H1 (cell line): ENCODE measurements around the gene KPNA6. TPM values are rescaled to one million over a fixed set of nuclear protein-coding genes. Genes with fewer than 3 reads are reported as not detected.

ENCODE experiments used
- CTCF ChIA-PET: fragments of 300-600 bp; sonication (Branson Sonifier 250); formaldehyde crosslinking; loops from one replicate; lab custom pipeline; 2021; ENCODE audit not compliant: partially characterized antibody; lab: Charles Lee
- POLR2A ChIA-PET: fragments of 300-600 bp; sonication (Branson Sonifier 250); formaldehyde crosslinking; loops from one replicate; lab custom pipeline; 2021; ENCODE audit warnings: inconsistent platforms; ENCODE audit not compliant: partially characterized antibody; lab: Charles Lee
- DNase-seq, 2 experiments: peaks; one replicate each; pipeline versions ENCODE4 v3.0.0 to v3.0.0-alpha.2; 2010 to 2022; ENCODE audit warnings: low spot score in 2 of 2, low read depth in 1 of 2, mixed read lengths in 1 of 2
- FAIRE-seq: peaks from 2 replicates; lab custom pipeline; 2011; peaks lifted over from hg19 to GRCh38; lab: Jason Lieb, UNC
- H2AFZ ChIP-seq: 2 replicates; pipeline ENCODE4 v1.8.1; 2012; ENCODE audit warnings: low read length, inconsistent platforms
- H2AK5ac ChIP-seq: 2 replicates; pipeline ENCODE4 v1.6.1; 2013; ENCODE audit warnings: low read depth, low read length
- H2BK120ac ChIP-seq: replicated peaks from 2 replicates; pipeline ENCODE3; 2013; ENCODE audit warnings: low read depth, low read length, inconsistent platforms
- H2BK12ac ChIP-seq: 2 replicates; pipeline ENCODE4 v1.6.1; 2013; ENCODE audit warnings: low read depth, low read length
- H2BK15ac ChIP-seq: 2 replicates; pipeline ENCODE4 v1.6.1; 2013; ENCODE audit warnings: low read length
- H2BK20ac ChIP-seq: 2 replicates; pipeline ENCODE4 v1.6.1; 2013; ENCODE audit warnings: low read length
- H2BK5ac ChIP-seq: 2 replicates; pipeline ENCODE4 v1.6.1; 2013; ENCODE audit warnings: low read depth, low read length
- H3K14ac ChIP-seq: 2 replicates; pipeline ENCODE4 v1.6.1; 2013; ENCODE audit warnings: inconsistent platforms; ENCODE audit not compliant: insufficient read length
- H3K18ac ChIP-seq: 2 replicates; pipeline ENCODE4 v1.6.1; 2013; ENCODE audit warnings: low read length; ENCODE audit errors: extremely low read depth
- H3K23ac ChIP-seq: 2 replicates; pipeline ENCODE4 v1.6.1; 2013; ENCODE audit warnings: inconsistent platforms; ENCODE audit not compliant: insufficient read length
- H3K23me2 ChIP-seq: 2 replicates; pipeline ENCODE4 v1.6.1; 2013; ENCODE audit warnings: low read depth, low read length
- H3K27ac ChIP-seq: 2 replicates; pipeline ENCODE4 v1.6.1; 2011; ENCODE audit warnings: low read depth, low read length, inconsistent platforms
- H3K27me3 ChIP-seq, 4 experiments: replicated peaks in 1 of 4; 1 replicate in 1 of 4; 2 replicates in 3 of 4; pipeline versions ENCODE4 v1.6.1 to v1.8.1; 2011 to 2013; ENCODE audit warnings: low read length in 3 of 4, mild to moderate bottlenecking in 3 of 4, inconsistent platforms in 2 of 4, mixed read lengths in 2 of 4, moderate library complexity in 1 of 4; ENCODE audit not compliant: control insufficient read depth in 3 of 4, insufficient read depth in 3 of 4; ENCODE audit errors: extremely low read depth in 1 of 4
- H3K36me3 ChIP-seq, 4 experiments: 2 replicates each; pipeline versions ENCODE4 v1.6.1 to v1.8.1; 2011 to 2013; ENCODE audit warnings: mild to moderate bottlenecking in 4 of 4, low read length in 3 of 4, moderate library complexity in 2 of 4, control low read depth in 1 of 4, inconsistent platforms in 1 of 4; ENCODE audit not compliant: insufficient read depth in 4 of 4, control insufficient read depth in 2 of 4
- H3K4ac ChIP-seq: replicated peaks from 2 replicates; pipeline ENCODE3; 2013; ENCODE audit warnings: low read length, low read depth, mixed read lengths, inconsistent platforms; ENCODE audit not compliant: insufficient read length
- H3K4me1 ChIP-seq, 4 experiments: replicated peaks in 1 of 4; 1 replicate in 1 of 4; 2 replicates in 3 of 4; pipeline versions ENCODE4 v1.6.1 to v1.8.1; 2011 to 2013; ENCODE audit warnings: low read length in 3 of 4, inconsistent platforms in 2 of 4, mixed read lengths in 1 of 4; ENCODE audit not compliant: insufficient read depth in 4 of 4, control insufficient read depth in 3 of 4
- H3K4me2 ChIP-seq, 2 experiments: 2 replicates each; pipeline versions ENCODE4 v1.6.1 to v1.8.1; 2011 to 2013; ENCODE audit warnings: low read depth in 2 of 2, low read length in 2 of 2, control low read depth in 1 of 2, inconsistent platforms in 1 of 2, mild to moderate bottlenecking in 1 of 2; ENCODE audit not compliant: insufficient read depth in 1 of 2
- H3K4me3 ChIP-seq, 4 experiments: fragments of 200-600, 300-600 bp in 1 of 4; sonication (generic), shearing (Covaris generic), sonication (Bioruptor Twin) in 1 of 4; 2 replicates each; pipeline versions ENCODE4 v1.5.1 to v1.8.1; 2011 to 2016; ENCODE audit warnings: low read length in 4 of 4, low read depth in 3 of 4, control low read depth in 2 of 4, inconsistent platforms in 2 of 4, mild to moderate bottlenecking in 2 of 4, mixed read lengths in 1 of 4, moderate library complexity in 1 of 4; ENCODE audit not compliant: insufficient read depth in 2 of 4; ENCODE audit errors: extremely low read depth in 1 of 4
- H3K56ac ChIP-seq: replicated peaks from 2 replicates; pipeline ENCODE3; 2013; ENCODE audit warnings: low read depth, mild to moderate bottlenecking, mixed read lengths, low read length, inconsistent platforms; ENCODE audit not compliant: insufficient read length
- H3K79me1 ChIP-seq: 2 replicates; pipeline ENCODE4 v1.6.1; 2013; ENCODE audit warnings: low read depth, low read length, control low read depth
- H3K79me2 ChIP-seq, 2 experiments: 2 replicates each; pipeline versions ENCODE4 v1.6.1 to v1.8.1; 2012 to 2013; ENCODE audit warnings: low read length in 2 of 2, mild to moderate bottlenecking in 2 of 2, inconsistent platforms in 1 of 2; ENCODE audit not compliant: insufficient read depth in 2 of 2, control insufficient read depth in 1 of 2
- H3K9ac ChIP-seq, 4 experiments: replicated peaks in 1 of 4; 1 replicate in 1 of 4; 2 replicates in 3 of 4; pipeline versions ENCODE4 v1.6.1 to v1.8.1; 2011 to 2013; ENCODE audit warnings: low read depth in 3 of 4, low read length in 3 of 4, control low read depth in 2 of 4, mild to moderate bottlenecking in 2 of 4, moderate library complexity in 2 of 4, inconsistent platforms in 1 of 4; ENCODE audit errors: extremely low read depth in 1 of 4
- H3K9me3 ChIP-seq, 2 experiments: 2 replicates each; pipeline versions ENCODE4 v1.6.1 to v1.8.1; 2012 to 2013; ENCODE audit warnings: mild to moderate bottlenecking in 2 of 2, moderate library complexity in 2 of 2, control low read depth in 1 of 2, inconsistent platforms in 1 of 2, low read depth in 1 of 2, low read length in 1 of 2, mixed read lengths in 1 of 2; ENCODE audit not compliant: insufficient read depth in 2 of 2
- H4K20me1 ChIP-seq, 2 experiments: replicated peaks in 1 of 2; 2 replicates each; pipeline versions ENCODE3 to v1.8.1; 2011 to 2013; ENCODE audit warnings: inconsistent platforms in 2 of 2, low read length in 2 of 2, mild to moderate bottlenecking in 1 of 2; ENCODE audit not compliant: insufficient read depth in 2 of 2, control insufficient read depth in 1 of 2
- H4K5ac ChIP-seq: 2 replicates; pipeline ENCODE4 v1.6.1; 2013; ENCODE audit warnings: low read length, low read depth, mixed read lengths, inconsistent platforms; ENCODE audit not compliant: insufficient read length
- H4K8ac ChIP-seq: 2 replicates; pipeline ENCODE4 v1.8.0; 2013; ENCODE audit warnings: mild to moderate bottlenecking, moderate library complexity, low read length, inconsistent platforms; ENCODE audit not compliant: insufficient read depth; ENCODE audit errors: extremely low read depth
- H4K91ac ChIP-seq: replicated peaks from 2 replicates; pipeline ENCODE3; 2013; ENCODE audit warnings: low read length, mixed read lengths, inconsistent platforms; ENCODE audit not compliant: insufficient read length
- ATF2 ChIP-seq: IDR thresholded peaks from 2 replicates; pipeline ENCODE4 v1.6.1; 2012; ENCODE audit warnings: low read length, inconsistent platforms
- BACH1 ChIP-seq: IDR thresholded peaks from 2 replicates; pipeline ENCODE4 v1.6.1; 2012; ENCODE audit warnings: low read length, improper control_type of control experiment
- BCL11A ChIP-seq, 2 experiments: IDR thresholded peaks; one replicate each; pipeline ENCODE4 v1.6.1; 2011; ENCODE audit warnings: low read depth in 2 of 2, low read length in 2 of 2, mild to moderate bottlenecking in 2 of 2
- CBX8 ChIP-seq: fragments of 300-800, 300-1000 bp; sonication (generic); IDR thresholded peaks from 2 replicates; pipeline ENCODE4 v1.7.1; 2016; ENCODE audit warnings: low read depth, low read length, borderline replicate concordance
- GTF2F1 ChIP-seq: IDR thresholded peaks from 2 replicates; pipeline ENCODE4 v1.6.1; 2012; ENCODE audit warnings: low read depth, low read length, improper control_type of control experiment, borderline replicate concordance
- HDAC2 ChIP-seq, 2 experiments: fragments of 300-600 bp in 1 of 2; sonication (generic) in 1 of 2; IDR thresholded peaks; 2 replicates each; pipeline ENCODE4 v1.6.1; 2011 to 2012; ENCODE audit warnings: low read depth in 2 of 2, low read length in 2 of 2, mild to moderate bottlenecking in 2 of 2, moderate library complexity in 2 of 2, borderline replicate concordance in 1 of 2, inconsistent platforms in 1 of 2
- JUND ChIP-seq: IDR thresholded peaks from 2 replicates; pipeline ENCODE4 v1.6.1; 2011; ENCODE audit warnings: mild to moderate bottlenecking, improper control_type of control experiment, low read length
- ZNF274 ChIP-seq: IDR thresholded peaks from 2 replicates; pipeline ENCODE4 v1.7.0; 2012; ENCODE audit warnings: low read length, borderline replicate concordance; ENCODE audit errors: extremely low read depth
- WGBS, 2 experiments: shearing (Covaris generic) in 1 of 2; methylation state at CpG; one replicate each; pipeline versions ENCODE4 v1.1.6 to v1.1.7; 2013 to 2015; ENCODE audit warnings: low lambda C conversion rate in 2 of 2, mixed read lengths in 2 of 2, inconsistent platforms in 1 of 2, low coverage in 1 of 2, missing lambda C conversion rate in 1 of 2; ENCODE audit not compliant: insufficient replicate concordance in 2 of 2, insufficient coverage in 1 of 2, insufficient read length in 1 of 2; ENCODE audit errors: extremely low coverage in 1 of 2, missing lambda C conversion rate in 1 of 2; 5-methylcytosine and 5-hydroxymethylcytosine counted together
- polyA plus RNA-seq, 7 experiments: library from polyadenylated mRNA; depleted of rRNA in 3 of 7; stranded (reverse) in 5 of 7; unstranded in 2 of 7; fragments of >200 nt in 5 of 7; fragments of 200-250 nt in 2 of 7; gene quantifications; 1 replicate in 5 of 7; 2 replicates in 1 of 7; 4 replicates in 1 of 7; pipeline versions ENCODE4 v1.2.1 to v1.2.3, GENCODE V29; 2011 to 2013; ENCODE audit warnings: missing spikeins in 2 of 7, mixed read lengths in 2 of 7
- total RNA-seq: library from RNA; stranded (reverse); fragmentation: NEBNext Ultra II Directional; extraction: Animal tissue kit (Norgen Biotek cat#: 25700); gene quantifications from 2 replicates; pipeline ENCODE4 v1.2.1, GENCODE V29; 2021
- TF ChIP-seq, protein P1 (sequence below), 3 experiments: IDR thresholded peaks; 1 replicate in 2 of 3; 2 replicates in 1 of 3; pipeline versions ENCODE4 v1.5.1 to v1.6.1; 2011; ENCODE audit warnings: low read length in 3 of 3, mild to moderate bottlenecking in 3 of 3, inconsistent platforms in 2 of 3, low read depth in 1 of 3, moderate library complexity in 1 of 3; ENCODE audit not compliant: insufficient read depth in 1 of 3; ENCODE audit errors: control extremely low read depth in 1 of 3

The KPNA6 gene
- total and polyA plus RNA-seq, 2 of the 8 experiments (the other 6 are each of a cell fraction or from before 2014, with no cell fraction given) = 24.2 to 120 TPM

DNA sequence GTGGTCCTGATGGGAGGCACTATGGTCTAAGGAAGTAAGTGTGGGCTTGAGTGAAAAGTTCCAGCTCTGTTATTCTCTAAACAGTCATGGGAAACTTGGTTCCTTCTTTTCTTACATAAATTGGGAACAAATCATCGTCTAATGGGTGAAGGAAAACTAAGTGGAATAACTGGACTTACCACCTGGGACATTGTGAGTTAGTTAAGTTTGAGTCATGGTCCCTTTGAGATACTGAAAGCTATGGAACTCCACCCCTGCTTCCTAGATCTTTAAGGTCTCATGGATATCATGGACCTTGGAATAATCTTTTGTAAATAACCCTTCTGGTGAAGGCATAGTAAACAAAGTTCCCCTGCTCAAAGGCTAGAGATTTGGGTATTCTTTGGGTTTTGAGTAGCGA is 55.5 kb downstream of the KPNA6 start:
- no peaks in the 10 kb centered on the region; the same call in 1 of the 2 replicates for H3K23me2 ChIP-seq
- no peak overlapping the region for H2BK12ac ChIP-seq
- H3K18ac ChIP-seq = no peak overlapping the region
- CTCF ChIA-PET = interaction anchor here (0.6 kb wide), 1 partner anchor 75 kb away, joined by 3 read pairs; no protein-coding TSS in a partner anchor
- no peak overlapping the region for H2BK20ac ChIP-seq
- no peak overlapping the region for H3K23ac ChIP-seq
- H3K9ac ChIP-seq = no peak overlapping the region
- no peaks in the 10 kb centered on the region for H3K9me3 ChIP-seq
- no peak overlapping the region for H2AFZ ChIP-seq
- H3K36me3 ChIP-seq = peaks cover 11 to 75% (median 53%) of the 10 kb centered on the region in 4 experiments
- WGBS, 2 experiments = 100% methylated on average over 2 of the region's 2 CpGs; no CpG with 5 or more reads in 1 of the 2 experiments
- no peaks in the 10 kb centered on the region for H3K79me2 ChIP-seq
- FAIRE-seq (no peak), DNase-seq (no peak)
- H4K8ac ChIP-seq = no peak overlapping the region
- H3K56ac ChIP-seq = no peak overlapping the region
- no peak overlapping the region for H2AK5ac ChIP-seq
- peaks cover 0 to 2% of the 10 kb centered on the region in 2 experiments for H4K20me1 ChIP-seq
- H3K4ac ChIP-seq = no peak overlapping the region
- no peak overlapping the region for H4K91ac ChIP-seq
- H2BK5ac ChIP-seq = no peak overlapping the region
- H3K79me1 ChIP-seq = no peaks in the 10 kb centered on the region
- H2BK120ac ChIP-seq = no peak overlapping the region
- no peak overlapping the region for H3K27ac ChIP-seq
- H3K14ac ChIP-seq = no peak overlapping the region
- no peak overlapping the region for H4K5ac ChIP-seq
- no peak overlapping the region for H3K4me2 ChIP-seq
- H2BK15ac ChIP-seq = no peak overlapping the region
- H3K27me3 ChIP-seq = no peaks in the 10 kb centered on the region
- no peak overlapping the region for H3K4me3 ChIP-seq
- POLR2A ChIA-PET = interaction anchor here (1.2 to 1.8 kb wide), 2 partner anchors 16 to 55 kb away, joined by 3 to 4 read pairs; partner anchors contain the start of gene TXLNA
- no peaks in the 10 kb centered on the region for H3K4me1 ChIP-seq
- TF ChIP-seq ZNF274 = no peak
- no peak for TF ChIP-seq JUND
- TF ChIP-seq GTF2F1 = no peak
- no peak for TF ChIP-seq BACH1
- no peak for TF ChIP-seq BCL11A (IDR thresholded peaks at IDR 0.05; ENCODE audit: low read depth in 2 of 2, low read length in 2 of 2)
- TF ChIP-seq, protein P1, sequence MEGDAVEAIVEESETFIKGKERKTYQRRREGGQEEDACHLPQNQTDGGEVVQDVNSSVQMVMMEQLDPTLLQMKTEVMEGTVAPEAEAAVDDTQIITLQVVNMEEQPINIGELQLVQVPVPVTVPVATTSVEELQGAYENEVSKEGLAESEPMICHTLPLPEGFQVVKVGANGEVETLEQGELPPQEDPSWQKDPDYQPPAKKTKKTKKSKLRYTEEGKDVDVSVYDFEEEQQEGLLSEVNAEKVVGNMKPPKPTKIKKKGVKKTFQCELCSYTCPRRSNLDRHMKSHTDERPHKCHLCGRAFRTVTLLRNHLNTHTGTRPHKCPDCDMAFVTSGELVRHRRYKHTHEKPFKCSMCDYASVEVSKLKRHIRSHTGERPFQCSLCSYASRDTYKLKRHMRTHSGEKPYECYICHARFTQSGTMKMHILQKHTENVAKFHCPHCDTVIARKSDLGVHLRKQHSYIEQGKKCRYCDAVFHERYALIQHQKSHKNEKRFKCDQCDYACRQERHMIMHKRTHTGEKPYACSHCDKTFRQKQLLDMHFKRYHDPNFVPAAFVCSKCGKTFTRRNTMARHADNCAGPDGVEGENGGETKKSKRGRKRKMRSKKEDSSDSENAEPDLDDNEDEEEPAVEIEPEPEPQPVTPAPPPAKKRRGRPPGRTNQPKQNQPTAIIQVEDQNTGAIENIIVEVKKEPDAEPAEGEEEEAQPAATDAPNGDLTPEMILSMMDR (IDR thresholded peaks at IDR 0.05; ENCODE audit: control extremely low read depth in 1 of 3, insufficient read depth in 1 of 3, low read depth in 1 of 3, low read length in 3 of 3) = no peak
- TF ChIP-seq HDAC2 (IDR thresholded peaks at IDR 0.05; ENCODE audit: borderline replicate concordance in 1 of 2, low read depth in 2 of 2, low read length in 2 of 2) = no peak
- no peak for TF ChIP-seq ATF2
- no peak for TF ChIP-seq CBX8
